A673 (cell line): ENCODE measurements around the gene RGL3. TPM values are rescaled to one million over a fixed set of nuclear protein-coding genes. Genes with fewer than 3 reads are reported as not detected.
A peak's percentile ranks its signal among the peaks of the same experiment; 100 is the strongest.

Experiments used
- BruUV-seq: library from RNA; stranded (reverse); fragments of 400-500 nt; replicated peaks from 2 replicates; lab custom pipeline; 2021; lab: Mats Ljungman, UMichigan
- CTCF ChIA-PET: fragments of 300-600 bp; sonication (Branson Sonifier 250); formaldehyde crosslinking; loops from one replicate; lab custom pipeline; 2022; ENCODE audit warnings: antibody characterized with exemption; lab: Charles Lee
- POLR2A ChIA-PET: fragments of 300-600 bp; sonication (Branson Sonifier 250); formaldehyde crosslinking; loops from one replicate; lab custom pipeline; 2022; ENCODE audit warnings: antibody characterized with exemption; ENCODE audit not compliant: low non-redundant PET; lab: Charles Lee
- DNase-seq: peaks from one replicate; pipeline ENCODE4 v3.0.0-alpha.2; 2015; ENCODE audit warnings: low spot score
- H3K27ac ChIP-seq: fragments of 200-600 bp; sonication (generic); 2 replicates; pipeline ENCODE4 v1.5.1; 2016; ENCODE audit warnings: mixed run types, low read depth, mild to moderate bottlenecking, mixed read lengths, antibody characterized with exemption, low read length; ENCODE audit not compliant: poor library complexity, severe bottlenecking
- H3K27me3 ChIP-seq: fragments of 200-600 bp; sonication (generic); replicated peaks from 2 replicates; pipeline ENCODE4 v1.6.1; 2017; ENCODE audit warnings: mixed run types, low read depth, mild to moderate bottlenecking, mixed read lengths, antibody characterized with exemption, low read length; ENCODE audit not compliant: insufficient read depth, poor library complexity
- H3K36me3 ChIP-seq: fragments of 200-600 bp; sonication (generic); 2 replicates; pipeline ENCODE4 v1.6.1; 2016; ENCODE audit warnings: mixed run types, mild to moderate bottlenecking, mixed read lengths, antibody characterized with exemption, low read length; ENCODE audit not compliant: insufficient read depth, poor library complexity, severe bottlenecking
- H3K4me1 ChIP-seq: fragments of 200-600 bp; sonication (generic); 2 replicates; pipeline ENCODE4 v1.6.1; 2017; ENCODE audit warnings: mixed run types, mild to moderate bottlenecking, mixed read lengths, antibody characterized with exemption, low read length; ENCODE audit not compliant: insufficient read depth, poor library complexity, severe bottlenecking
- H3K4me3 ChIP-seq: fragments of 200-600 bp; sonication (generic); 2 replicates; pipeline ENCODE4 v1.5.1; 2016; ENCODE audit warnings: low read depth, mixed run types, mild to moderate bottlenecking, mixed read lengths, low read length; ENCODE audit not compliant: poor library complexity, severe bottlenecking
- H3K9me3 ChIP-seq: fragments of 200-600 bp; sonication (generic); 2 replicates; pipeline ENCODE4 v1.6.1; 2016; ENCODE audit warnings: mixed run types, low read depth, mild to moderate bottlenecking, mixed read lengths, antibody characterized with exemption, low read length; ENCODE audit not compliant: poor library complexity, severe bottlenecking
- EZH2 ChIP-seq: fragments of 200-600 bp; sonication (generic); IDR thresholded peaks from 2 replicates; pipeline ENCODE4 v1.6.1; 2017; ENCODE audit warnings: borderline replicate concordance, low read depth, mild to moderate bottlenecking, mixed read lengths, antibody characterized with exemption, low read length; ENCODE audit not compliant: poor library complexity, severe bottlenecking
- intact Hi-C: fragments of 100-400 bp; cut with micrococcal nuclease; formaldehyde crosslinking; loops from one replicate; pipeline ENCODE4 v1.10.0; 2022; ENCODE audit not compliant: unreplicated experiment
- total RNA-seq: library from RNA; stranded (reverse); gene quantifications from 2 replicates; pipeline ENCODE4 v1.2.3, GENCODE V29; 2021
- TF ChIP-seq, protein P1 (sequence below): fragments of 300-800, 200-600 bp; sonication (generic); conservative IDR thresholded peaks from 2 replicates; pipeline ENCODE4 v1.5.1; 2017; ENCODE audit warnings: low read depth, mild to moderate bottlenecking, antibody characterized with exemption, low read length, moderate library complexity, mixed read lengths

Gene RGL3
- total RNA-seq, 1 experiment from 2014 or later: not detected

- POLR2A ChIA-PET: no interaction called here
- H3K36me3 ChIP-seq: no peaks in the 10 kb centered on the region
- intact Hi-C loops: no loop called here
Observed at GRCh38 chr19:11420429-11421370, 1.6 kb upstream of the RGL3 start.

GRCh38 chr19:11418094-11418548 lies 993 bp downstream of the RGL3 start:
- POLR2A ChIA-PET: no interaction called here
- intact Hi-C loops: no loop called here
- CTCF ChIA-PET: interaction anchor here (0.7 kb wide), 1 partner anchor 76 kb away, joined by 7 read pairs; no protein-coding TSS in a partner anchor
- Histone ChIP-seq H3K4me1 (no peaks in the 10 kb centered on the region), H3K9me3 (no peaks in the 10 kb centered on the region), H3K36me3 (no peaks in the 10 kb centered on the region), H3K27ac (no peak overlapping the region), H3K4me3 (no peak overlapping the region), H3K27me3 (peaks cover 40% of the 10 kb centered on the region)
- no TSS peak for BruUV-seq
- no peak for TF ChIP-seq EZH2
- TF ChIP-seq, protein P1, sequence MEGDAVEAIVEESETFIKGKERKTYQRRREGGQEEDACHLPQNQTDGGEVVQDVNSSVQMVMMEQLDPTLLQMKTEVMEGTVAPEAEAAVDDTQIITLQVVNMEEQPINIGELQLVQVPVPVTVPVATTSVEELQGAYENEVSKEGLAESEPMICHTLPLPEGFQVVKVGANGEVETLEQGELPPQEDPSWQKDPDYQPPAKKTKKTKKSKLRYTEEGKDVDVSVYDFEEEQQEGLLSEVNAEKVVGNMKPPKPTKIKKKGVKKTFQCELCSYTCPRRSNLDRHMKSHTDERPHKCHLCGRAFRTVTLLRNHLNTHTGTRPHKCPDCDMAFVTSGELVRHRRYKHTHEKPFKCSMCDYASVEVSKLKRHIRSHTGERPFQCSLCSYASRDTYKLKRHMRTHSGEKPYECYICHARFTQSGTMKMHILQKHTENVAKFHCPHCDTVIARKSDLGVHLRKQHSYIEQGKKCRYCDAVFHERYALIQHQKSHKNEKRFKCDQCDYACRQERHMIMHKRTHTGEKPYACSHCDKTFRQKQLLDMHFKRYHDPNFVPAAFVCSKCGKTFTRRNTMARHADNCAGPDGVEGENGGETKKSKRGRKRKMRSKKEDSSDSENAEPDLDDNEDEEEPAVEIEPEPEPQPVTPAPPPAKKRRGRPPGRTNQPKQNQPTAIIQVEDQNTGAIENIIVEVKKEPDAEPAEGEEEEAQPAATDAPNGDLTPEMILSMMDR: no peak
- DNase-seq: no peak

More at GRCh38 chr19:11420429-11421370, 1.6 kb upstream of the RGL3 start:
- no peak overlapping the region for H3K4me3 ChIP-seq
- BruUV-seq: no TSS peak
- H3K27ac ChIP-seq: no peak overlapping the region
- no peaks in the 10 kb centered on the region for H3K9me3 ChIP-seq
- H3K4me1 ChIP-seq: no peaks in the 10 kb centered on the region
- no peak for DNase-seq
- CTCF ChIA-PET: interaction anchor here (0.6 to 1.4 kb wide), 3 partner anchors 14 to 53 kb away, joined by 3 to 6 read pairs (median 5); partner anchors contain the start of genes ODAD3 and PRKCSH
- H3K27me3 ChIP-seq: peaks cover 40% of the 10 kb centered on the region
- peak; percentile 23 for TF ChIP-seq EZH2
- TF ChIP-seq, protein P1: no peak

- POLR2A ChIA-PET: no interaction called here
- CTCF ChIA-PET: interaction anchor here (0.5 kb wide), 1 partner anchor 11 kb away, joined by 4 read pairs; no protein-coding TSS in a partner anchor
- H3K4me1 ChIP-seq: no peaks in the 10 kb centered on the region
- H3K27me3 ChIP-seq: peaks cover 38% of the 10 kb centered on the region
- BruUV-seq: no TSS peak
- TF ChIP-seq, protein P1: no peak
- no peak for TF ChIP-seq EZH2
- intact Hi-C loops: no loop called here
- H3K36me3 ChIP-seq: no peaks in the 10 kb centered on the region
- no peak overlapping the region for H3K4me3 ChIP-seq
- no peak overlapping the region for H3K27ac ChIP-seq
- no peak for DNase-seq
- H3K9me3 ChIP-seq: no peaks in the 10 kb centered on the region
Observed at GRCh38 chr19:11416346-11417052, 2.6 kb downstream of the RGL3 start.
